Measurements from ENCODE around the gene KIF13A.
"Not testable (repeated sequence)": the region's sequence is repeated elsewhere in the genome, so short reads cannot be mapped to it uniquely, and the experiment has no call there.

KIF13A gene

GRCh38 chr6:17999425-17999824, 12.0 kb upstream of the KIF13A start:
- in situ Hi-C loops (cut with MboI; ENCODE audit: low sequenced_read_pairs): no loop called here

- in situ Hi-C loops (cut with MboI; ENCODE audit: low sequenced_read_pairs): no loop called here
Observed at GRCh38 chr6:17998442-17998841, 11.0 kb upstream of the KIF13A start.

GRCh38 chr6:17998003-17998402, 10.6 kb upstream of the KIF13A start:
- in situ Hi-C loops (cut with MboI; ENCODE audit: low sequenced_read_pairs): no loop called here

GRCh38 chr6:17995414-17995813, 8.0 kb upstream of the KIF13A start:
- in situ Hi-C loops (cut with MboI; ENCODE audit: low sequenced_read_pairs): no loop called here

GRCh38 chr6:17994019-17994418, 6.6 kb upstream of the KIF13A start:
- in situ Hi-C loops (cut with MboI; ENCODE audit: low sequenced_read_pairs): no loop called here

GRCh38 chr6:17988422-17988944, 1.0 kb upstream of the KIF13A start:
- in situ Hi-C loops (cut with MboI; ENCODE audit: low sequenced_read_pairs): no loop called here

GRCh38 chr6:17987697-17988421, 424 bp upstream of the KIF13A start:
- in situ Hi-C loops (cut with MboI; ENCODE audit: low sequenced_read_pairs): no loop called here

- in situ Hi-C loops (cut with MboI; ENCODE audit: low sequenced_read_pairs): no loop called here
Observed at GRCh38 chr6:17986656-17987446, 584 bp downstream of the KIF13A start.

GRCh38 chr6:17985934-17986655, 1.3 kb downstream of the KIF13A start:
- in situ Hi-C loops (cut with MboI; ENCODE audit: low sequenced_read_pairs): no loop called here

GRCh38 chr6:17984812-17985670, 2.4 kb downstream of the KIF13A start:
- in situ Hi-C loops (cut with MboI; ENCODE audit: low sequenced_read_pairs): no loop called here

- in situ Hi-C loops (cut with MboI; ENCODE audit: low sequenced_read_pairs): no loop called here
Observed at GRCh38 chr6:17984399-17984798, 3.0 kb downstream of the KIF13A start.

GRCh38 chr6:17983730-17984129, 3.7 kb downstream of the KIF13A start:
- in situ Hi-C loops (cut with MboI; ENCODE audit: low sequenced_read_pairs): no loop called here

GRCh38 chr6:17980329-17980728, 7.1 kb downstream of the KIF13A start:
- in situ Hi-C loops (cut with MboI; ENCODE audit: low sequenced_read_pairs): no loop called here

- in situ Hi-C loops (cut with MboI; ENCODE audit: low sequenced_read_pairs): no loop called here
Observed at GRCh38 chr6:17979479-17979878, 8.0 kb downstream of the KIF13A start.

GRCh38 chr6:17976258-17976657, 11.2 kb downstream of the KIF13A start:
- in situ Hi-C loops (cut with MboI; ENCODE audit: low sequenced_read_pairs): not testable (repeated sequence)

- in situ Hi-C loops (cut with MboI; ENCODE audit: low sequenced_read_pairs): no loop called here
Observed at GRCh38 chr6:17974570-17975368, 12.7 kb downstream of the KIF13A start.

GRCh38 chr6:17972978-17973622, 14.3 kb downstream of the KIF13A start:
- in situ Hi-C loops (cut with MboI; ENCODE audit: low sequenced_read_pairs): no loop called here

- in situ Hi-C loops (cut with MboI; ENCODE audit: low sequenced_read_pairs): no loop called here
Observed at GRCh38 chr6:17972074-17972952, 15.1 kb downstream of the KIF13A start.

Data from HL-60/S4 treated with phorbol 12-myristate 13-acetate at 8.2 ng/mL for 4 days and 3 days (cell line).